Ascending aorta (tissue), 2 donors: Measurements from ENCODE around the gene SYTL2. TPM values are rescaled to one million over a fixed set of nuclear protein-coding genes. Genes with fewer than 3 reads are reported as not detected.

Source experiments
- DNase-seq, 2 donors: peaks; one replicate each; pipeline ENCODE4 v3.0.0-alpha.2; 2019; ENCODE audit warnings: low spot score in 2 of 2
- H3K27ac ChIP-seq, 2 donors: fragments of 200-600 bp; sonication (generic); one replicate each; pipeline ENCODE4 v1.5.1; 2016 to 2017; ENCODE audit warnings: mild to moderate bottlenecking in 1 of 2
- H3K27me3 ChIP-seq: fragments of 200-600 bp; sonication (generic); one replicate; pipeline ENCODE4 v1.5.1; 2017
- H3K36me3 ChIP-seq, 2 donors: fragments of 200-600 bp; sonication (generic); one replicate each; pipeline ENCODE4 v1.5.1; 2016
- H3K4me1 ChIP-seq, 2 donors: fragments of 200-600 bp; sonication (generic); one replicate each; pipeline ENCODE4 v1.5.1; 2016 to 2017; ENCODE audit warnings: mild to moderate bottlenecking in 1 of 2
- H3K4me3 ChIP-seq, 2 donors: fragments of 200-600 bp; sonication (generic); one replicate each; pipeline ENCODE4 v1.5.1; 2016 to 2017; ENCODE audit warnings: mild to moderate bottlenecking in 1 of 2
- H3K9me3 ChIP-seq, 2 donors: fragments of 200-600 bp; sonication (generic); one replicate each; pipeline ENCODE4 v1.5.1; 2016
- CTCF ChIP-seq, 3 experiments: fragments of 200-600 bp in 2 of 3; fragments of 450-650 bp in 1 of 3; sonication (generic) in 2 of 3; IDR thresholded peaks; one replicate each; pipeline ENCODE4 v1.5.1; 2016 to 2019; ENCODE audit warnings: antibody characterized with exemption in 3 of 3, mild to moderate bottlenecking in 1 of 3, moderate library complexity in 1 of 3
- intact Hi-C: fragments of 100-400 bp; cut with DNase I; formaldehyde crosslinking; loops from one replicate; pipeline ENCODE4 v1.15.1; 2023
- total RNA-seq: library from RNA; depleted of rRNA; stranded (reverse); fragments of >200 nt; gene quantifications from one replicate; pipeline ENCODE4 v1.1.0, GENCODE V29; 2016

The SYTL2 gene
- total RNA-seq, 1 donor from 2014 or later: 151 TPM

GRCh38 chr11:85664615-85665481 lies 146.1 kb downstream of the SYTL2 start, which contains the start of gene CREBZF:
Gene CREBZF, minus strand, starts transcription at chr11:85665129. Its CDS starts 254 bp downstream, at chr11:85664875.
- intact Hi-C loops: loop anchor here (1.0 to 10.0 kb wide), 7 partner anchors 18 to 640 kb away; partner anchors contain the start of genes CCDC83, CCDC89, HIKESHI and PICALM
- Histone ChIP-seq H3K27ac (peak within 1 kb of the TSS; percentile 99), H3K9me3 (no peaks in the 10 kb centered on the region), H3K36me3 (peaks cover 4 to 12% of the 10 kb centered on the region in 2 donors), H3K27me3 (no peaks in the 10 kb centered on the region), H3K4me3 (peak within 1 kb of the TSS; percentile 74 to 90), H3K4me1 (peaks cover 0 to 25% of the 10 kb centered on the region in 2 donors)
- TF ChIP-seq CTCF (IDR thresholded peaks at IDR 0.05): peak in 1 of 3 experiments; percentile 7
- peak; percentile 80 to 97 for DNase-seq

- H3K9me3 ChIP-seq: no peaks in the 10 kb centered on the region
These were observed 147.0 kb downstream of the SYTL2 start for GRCh38 chr11:85663753-85664614.

GRCh38 chr11:85663080-85663752 lies 147.7 kb downstream of the SYTL2 start:
- Histone ChIP-seq H3K4me3 (peak overlapping the region; percentile 74 to 90), H3K27ac (peak overlapping the region; percentile 99), H3K27me3 (no peaks in the 10 kb centered on the region), H3K36me3 (peaks cover 4 to 16% of the 10 kb centered on the region in 2 donors), H3K9me3 (no peaks in the 10 kb centered on the region), H3K4me1 (peaks cover 0 to 25% of the 10 kb centered on the region in 2 donors)
- no peak for DNase-seq
- TF ChIP-seq CTCF (IDR thresholded peaks at IDR 0.05): no peak
- intact Hi-C loops: loop anchor here (10.0 kb wide), 3 partner anchors 192 to 642 kb away; partner anchors contain the start of genes CCDC83, HIKESHI and PICALM

More at GRCh38 chr11:85663753-85664614, 147.0 kb downstream of the SYTL2 start:
- Histone ChIP-seq H3K4me3 (peak overlapping the region; percentile 74 to 90), H3K27me3 (no peaks in the 10 kb centered on the region), H3K4me1 (peaks cover 0 to 25% of the 10 kb centered on the region in 2 donors), H3K27ac (peak overlapping the region; percentile 99), H3K36me3 (peaks cover 4 to 16% of the 10 kb centered on the region in 2 donors)
- DNase-seq: peak; percentile 38 to 92
- intact Hi-C loops: loop anchor here (1.0 to 10.0 kb wide), 7 partner anchors 17 to 641 kb away; partner anchors contain the start of genes CCDC83, CCDC89, HIKESHI and PICALM
- TF ChIP-seq CTCF (IDR thresholded peaks at IDR 0.05): peak; percentile 52 to 71 (median 67)

- H3K27ac ChIP-seq: no peak overlapping the region
These were observed 148.8 kb downstream of the SYTL2 start for GRCh38 chr11:85661972-85662664.

More at GRCh38 chr11:85661972-85662664, 148.8 kb downstream of the SYTL2 start:
- Histone ChIP-seq H3K36me3 (peaks cover 4 to 23% of the 10 kb centered on the region in 2 donors), H3K27me3 (no peaks in the 10 kb centered on the region), H3K4me3 (peak overlapping the region; percentile 74 to 90), H3K4me1 (peaks cover 0 to 27% of the 10 kb centered on the region in 2 donors), H3K9me3 (no peaks in the 10 kb centered on the region)
- intact Hi-C loops: loop anchor here (10.0 kb wide), 3 partner anchors 193 to 643 kb away; partner anchors contain the start of genes CCDC83, HIKESHI and PICALM
- DNase-seq: no peak
- TF ChIP-seq CTCF (IDR thresholded peaks at IDR 0.05): no peak
